ENCODE data around the gene CABLES1.
A peak's percentile ranks its signal among the peaks of the same experiment; 100 is the strongest.
"Not testable (repeated sequence)": the region's sequence is repeated elsewhere in the genome, so short reads cannot be mapped to it uniquely, and the experiment has no call there.

The CABLES1 gene

DNA sequence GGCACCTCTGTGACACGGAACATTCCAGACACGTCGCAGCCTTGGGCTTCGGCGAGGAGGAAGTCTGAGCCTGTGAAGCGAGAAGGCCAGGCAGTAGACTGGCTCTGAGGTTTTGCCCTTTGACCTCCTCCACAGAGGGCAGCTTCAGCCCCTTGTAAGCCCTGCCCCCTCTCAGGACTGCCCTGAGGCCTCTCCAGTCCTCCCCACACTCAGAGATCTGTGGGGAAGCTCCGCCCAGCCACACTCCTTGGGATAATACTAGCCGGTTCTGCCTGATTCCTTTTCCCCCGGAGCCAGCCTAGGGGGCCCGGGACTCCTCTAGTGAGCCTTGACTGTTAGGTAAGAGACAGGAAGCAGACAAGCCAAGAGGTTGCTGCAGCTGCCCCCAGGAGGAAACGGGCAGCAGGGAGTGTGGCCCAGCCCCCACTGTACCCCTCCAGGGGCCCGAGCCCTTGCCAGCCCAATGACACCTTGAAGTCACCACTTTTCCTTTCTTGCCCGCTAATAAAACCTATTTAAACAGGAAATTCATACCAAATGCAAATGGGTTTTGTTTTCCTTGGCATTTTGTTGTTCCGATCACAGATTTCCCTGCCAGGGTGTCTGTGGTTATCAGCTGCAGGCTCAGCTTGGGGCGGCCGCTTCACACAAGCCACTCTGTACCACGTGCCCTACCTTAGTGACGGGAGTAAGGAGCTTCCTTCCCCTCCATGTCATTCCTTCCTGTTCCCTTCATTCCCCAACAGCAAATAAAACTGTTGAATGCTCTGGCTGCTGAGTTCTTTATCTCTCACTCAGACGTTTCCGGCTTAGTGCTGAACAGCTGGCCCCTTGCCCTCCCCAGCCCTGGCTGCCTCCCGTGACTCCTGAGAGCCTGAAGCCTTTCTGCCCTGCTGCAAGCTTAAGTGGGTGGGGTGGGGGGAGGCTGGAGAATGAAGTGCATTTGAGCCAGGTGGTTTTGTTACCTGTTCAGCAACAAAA, 124.7 kb downstream of the CABLES1 start:
- H3K9me3 Mint-ChIP-seq: no peaks in the 10 kb centered on the region
- no peak overlapping the region for H3K27ac Mint-ChIP-seq
- H3K4me3 Mint-ChIP-seq: peak overlapping the region; percentile 66
- H3K36me3 Mint-ChIP-seq: no peaks in the 10 kb centered on the region
- peak; percentile 66 for ATAC-seq (ENCODE audit: low read depth)
- DNase-seq (ENCODE audit: low spot score in 2 of 2): no peak
- H3K4me1 Mint-ChIP-seq: peaks cover 24% of the 10 kb centered on the region
- H3K27me3 Mint-ChIP-seq: peaks cover 3% of the 10 kb centered on the region

DNA sequence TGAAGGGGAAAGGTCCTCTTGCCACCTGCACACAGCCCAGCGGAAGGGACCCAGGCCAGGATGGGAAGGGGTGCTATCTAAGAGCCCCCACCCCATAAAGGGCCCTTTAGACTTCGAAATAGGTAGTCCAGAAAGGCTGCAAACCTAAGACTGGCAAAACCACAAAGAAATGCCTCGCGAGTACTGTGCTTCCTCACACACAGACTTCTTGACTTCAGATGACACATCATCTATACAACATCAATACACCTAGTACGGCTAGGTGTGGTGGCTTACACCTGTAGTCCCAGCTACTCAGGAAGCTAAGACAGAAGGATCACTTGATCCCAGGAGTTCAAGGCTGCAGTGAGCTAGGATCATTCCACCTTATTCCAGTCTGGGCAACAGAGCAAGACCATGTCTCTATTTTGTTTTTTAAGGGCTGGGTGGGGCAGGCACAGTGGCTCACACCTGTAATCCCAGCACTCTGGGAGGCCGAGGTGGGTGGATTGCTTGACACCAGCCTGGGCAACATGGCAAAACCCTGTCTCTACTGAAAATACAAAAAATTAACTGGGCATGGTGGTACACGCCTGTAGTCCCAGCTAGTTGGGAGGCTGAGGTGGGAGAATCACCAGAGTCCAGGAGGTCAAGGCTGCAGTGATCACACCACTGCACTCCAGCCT, 125.8 kb downstream of the CABLES1 start:
- Mint-ChIP-seq H3K9me3 (no peaks in the 10 kb centered on the region), H3K36me3 (no peaks in the 10 kb centered on the region), H3K27ac (no peak overlapping the region), H3K27me3 (peaks cover 6% of the 10 kb centered on the region), H3K4me3 (no peak overlapping the region), H3K4me1 (peaks cover 24% of the 10 kb centered on the region)
- ATAC-seq (ENCODE audit: low read depth) (peak; percentile 10), DNase-seq (ENCODE audit: low spot score in 2 of 2) (no peak)

DNA sequence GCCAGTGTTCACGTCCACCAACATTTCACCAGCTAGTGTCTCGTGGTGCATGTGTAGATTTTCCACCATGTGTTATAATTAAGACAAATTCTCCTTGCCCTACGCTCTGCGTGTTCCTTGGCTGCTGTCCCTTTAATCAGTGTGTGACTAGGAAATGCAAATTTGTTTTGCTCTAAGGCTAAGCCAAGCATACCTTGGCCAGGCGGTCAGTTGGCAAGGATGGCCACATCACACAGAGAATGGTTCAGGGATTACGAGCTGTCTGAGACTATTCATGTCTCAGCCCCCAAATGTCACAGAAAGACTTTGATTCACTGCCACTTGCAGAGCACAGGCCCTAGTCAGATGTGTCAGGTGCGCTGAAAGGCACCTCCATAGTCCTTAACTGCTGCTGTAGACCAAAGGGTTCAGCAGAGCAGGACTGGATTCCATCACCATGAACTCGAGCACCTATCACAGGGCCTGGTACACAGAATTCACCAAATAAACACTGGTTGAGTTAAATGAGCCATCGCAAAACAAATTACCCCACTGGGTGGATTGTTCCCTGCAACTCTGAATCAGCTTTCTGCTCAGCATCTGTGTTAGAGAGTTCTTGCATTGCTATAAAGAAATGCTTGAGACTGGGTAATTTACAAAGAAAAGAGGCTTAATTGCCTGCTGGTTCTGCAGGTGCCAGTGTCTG, 128.4 kb downstream of the CABLES1 start:
- Mint-ChIP-seq H3K36me3 (no peaks in the 10 kb centered on the region), H3K27ac (no peak overlapping the region), H3K4me1 (peaks cover 26% of the 10 kb centered on the region), H3K9me3 (no peaks in the 10 kb centered on the region), H3K4me3 (no peak overlapping the region), H3K27me3 (peaks cover 8% of the 10 kb centered on the region)
- DNase-seq (ENCODE audit: low spot score in 2 of 2) (no peak), ATAC-seq (ENCODE audit: low read depth) (no peak)

DNA sequence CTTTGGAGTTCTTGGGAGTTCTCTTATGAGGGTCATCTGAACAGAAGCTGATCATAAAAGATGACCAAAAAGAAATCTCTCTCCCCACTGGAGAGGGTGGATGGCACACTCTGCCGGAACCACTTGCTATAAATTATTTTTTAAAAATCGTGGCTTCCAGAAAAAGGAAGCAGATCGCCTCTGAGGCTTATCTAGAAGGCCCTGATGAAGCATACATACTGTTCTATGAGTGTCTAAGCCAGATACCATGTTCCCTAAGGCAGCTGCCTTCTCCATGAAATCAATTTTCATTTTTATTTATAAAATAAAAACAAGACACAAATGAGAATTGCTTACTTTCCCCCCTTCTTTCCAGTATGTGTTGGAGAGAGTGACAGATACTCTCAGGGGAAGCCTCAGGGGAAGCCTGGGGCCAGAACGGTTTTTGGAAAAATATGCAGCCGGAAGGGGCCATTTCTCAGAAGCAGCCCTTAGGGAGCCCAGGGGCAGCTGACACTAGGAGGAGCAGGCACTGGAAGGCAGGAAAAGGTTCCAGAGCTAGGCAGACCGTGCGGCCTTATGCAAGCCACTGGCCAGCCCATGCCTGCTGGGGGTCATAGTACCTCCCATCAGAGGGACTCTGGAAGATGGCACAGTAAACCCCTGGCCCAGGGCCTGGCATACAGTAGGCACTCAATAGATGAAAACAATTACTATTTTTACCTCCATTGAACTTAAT, 130.6 kb downstream of the CABLES1 start:
- Mint-ChIP-seq H3K27ac (no peak overlapping the region), H3K27me3 (peaks cover 8% of the 10 kb centered on the region), H3K36me3 (peaks cover 6% of the 10 kb centered on the region), H3K9me3 (peaks cover 6% of the 10 kb centered on the region), H3K4me3 (no peak overlapping the region), H3K4me1 (peaks cover 13% of the 10 kb centered on the region)
- no peak for DNase-seq (ENCODE audit: low spot score in 2 of 2)
- no peak for ATAC-seq (ENCODE audit: low read depth)

DNA sequence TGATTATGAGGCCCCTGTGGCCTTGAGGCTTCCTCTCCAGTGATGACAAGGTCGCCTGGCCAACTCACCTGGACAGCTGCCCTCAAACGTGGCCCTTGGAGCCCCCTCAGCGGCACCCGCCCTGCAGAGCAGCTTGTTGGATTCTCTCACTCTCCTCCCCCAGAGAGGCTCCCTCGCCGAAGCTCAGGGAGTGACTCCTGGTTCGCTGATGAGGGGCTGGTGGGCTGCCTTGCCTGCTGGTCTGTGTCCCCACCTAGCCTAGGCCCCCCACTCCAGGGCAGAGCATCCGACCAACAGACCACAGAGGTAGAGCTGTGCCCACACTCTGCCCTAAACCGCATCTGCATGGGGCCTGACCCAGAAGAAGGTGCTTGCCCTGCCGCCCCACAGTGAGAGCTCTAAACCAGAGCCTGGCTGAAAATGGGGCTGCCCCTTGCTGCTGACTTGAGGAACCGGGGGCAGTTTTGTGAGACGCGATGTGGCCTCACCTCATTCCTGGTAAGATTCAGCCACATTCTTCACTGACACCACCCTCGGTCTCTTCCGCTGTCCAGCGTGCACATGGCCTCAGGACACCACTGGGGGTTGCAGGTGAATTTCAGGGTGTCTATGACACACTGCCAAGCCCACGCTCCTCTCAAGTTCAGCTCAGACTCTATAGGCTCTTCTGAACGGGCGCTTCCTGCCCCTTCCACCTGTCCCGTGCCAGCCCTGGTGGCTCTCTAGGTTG, 131.6 kb downstream of the CABLES1 start:
- Mint-ChIP-seq H3K9me3 (peaks cover 8% of the 10 kb centered on the region), H3K4me3 (no peak overlapping the region)

DNA sequence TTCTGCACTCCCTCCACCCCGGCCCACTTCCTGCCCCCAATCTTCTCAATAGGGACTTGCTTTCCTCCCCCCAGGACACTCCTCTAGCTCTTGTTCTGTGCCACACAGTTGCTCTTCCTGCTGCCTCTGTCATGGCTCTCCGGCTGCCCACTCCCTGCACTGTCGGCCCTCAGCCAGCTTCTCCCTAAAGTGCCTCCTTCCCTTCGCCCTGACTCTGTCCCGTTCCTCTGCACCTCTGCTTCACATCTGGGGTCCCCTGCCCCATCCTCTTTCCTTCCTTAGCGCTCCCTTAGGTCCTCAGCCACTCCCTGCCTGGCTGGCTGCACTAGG, 132.1 kb downstream of the CABLES1 start:
- Mint-ChIP-seq H3K27ac (no peak overlapping the region), H3K36me3 (peaks cover 6% of the 10 kb centered on the region), H3K4me1 (peaks cover 10% of the 10 kb centered on the region), H3K9me3 (peaks cover 9% of the 10 kb centered on the region), H3K27me3 (peaks cover 8% of the 10 kb centered on the region), H3K4me3 (no peak overlapping the region)
- no peak for DNase-seq (ENCODE audit: low spot score in 2 of 2)
- ATAC-seq (ENCODE audit: low read depth): no peak

More for the DNA sequence above, 131.6 kb downstream of the CABLES1 start:
- no peak overlapping the region for H3K27ac Mint-ChIP-seq
- ATAC-seq (ENCODE audit: low read depth): peak; percentile 48
- peaks cover 8% of the 10 kb centered on the region for H3K27me3 Mint-ChIP-seq
- peaks cover 6% of the 10 kb centered on the region for H3K36me3 Mint-ChIP-seq
- DNase-seq (ENCODE audit: low spot score in 2 of 2): no peak
- H3K4me1 Mint-ChIP-seq: peaks cover 10% of the 10 kb centered on the region

DNA sequence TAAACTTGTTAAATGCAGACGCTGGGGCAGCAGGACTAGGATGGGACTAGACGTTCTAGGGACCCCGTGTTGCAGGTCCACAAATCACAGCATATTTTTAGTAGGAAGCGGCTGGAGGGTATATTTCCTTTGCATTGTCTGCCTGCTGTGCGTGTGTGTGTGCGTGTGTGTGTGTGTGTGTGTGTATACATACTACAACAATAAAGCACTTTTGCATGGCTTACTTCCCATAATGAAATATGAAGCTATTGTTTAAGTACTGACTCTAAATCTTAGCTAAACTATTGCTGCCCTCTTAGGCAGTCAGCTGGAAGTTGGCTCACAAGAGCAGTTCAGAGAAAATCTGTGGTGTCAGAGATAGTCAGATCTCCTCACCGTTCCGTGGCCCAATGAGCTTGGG, 133.4 kb downstream of the CABLES1 start:
- no peak overlapping the region for H3K27ac Mint-ChIP-seq
- peaks cover 8% of the 10 kb centered on the region for H3K36me3 Mint-ChIP-seq
- ATAC-seq (ENCODE audit: low read depth) (peak; percentile 7), DNase-seq (ENCODE audit: low spot score in 2 of 2) (no peak)
- peaks cover 10% of the 10 kb centered on the region for H3K4me1 Mint-ChIP-seq
- no peak overlapping the region for H3K4me3 Mint-ChIP-seq
- H3K9me3 Mint-ChIP-seq: peaks cover 9% of the 10 kb centered on the region
- H3K27me3 Mint-ChIP-seq: peaks cover 8% of the 10 kb centered on the region

DNA sequence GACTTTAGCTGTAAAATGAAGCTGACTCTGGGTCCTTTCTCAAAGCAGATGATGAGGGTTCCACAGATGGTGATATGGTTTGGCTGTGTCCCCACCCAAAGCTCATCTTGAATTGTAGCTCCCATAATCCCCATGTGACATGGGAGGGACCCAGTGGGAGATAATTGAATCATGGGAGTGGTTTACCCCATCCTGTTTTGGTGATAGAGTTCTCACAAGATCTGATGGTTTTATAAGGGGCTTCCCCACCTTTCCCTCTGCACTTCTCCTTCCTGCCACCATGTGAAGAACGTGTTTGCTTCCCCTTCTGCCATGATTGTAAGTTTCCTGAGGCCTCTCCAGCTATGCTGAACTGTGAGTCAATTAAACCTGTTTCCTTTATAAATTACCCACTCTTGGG, 133.8 kb downstream of the CABLES1 start:
- not testable (repeated sequence) for H3K4me1 Mint-ChIP-seq; H3K9me3 Mint-ChIP-seq; DNase-seq (ENCODE audit: low spot score in 2 of 2); H3K27me3 Mint-ChIP-seq; H3K36me3 Mint-ChIP-seq; H3K4me3 Mint-ChIP-seq
- peak overlapping the region; percentile 15 for H3K27ac Mint-ChIP-seq
- peak; percentile 41 for ATAC-seq (ENCODE audit: low read depth)

DNA sequence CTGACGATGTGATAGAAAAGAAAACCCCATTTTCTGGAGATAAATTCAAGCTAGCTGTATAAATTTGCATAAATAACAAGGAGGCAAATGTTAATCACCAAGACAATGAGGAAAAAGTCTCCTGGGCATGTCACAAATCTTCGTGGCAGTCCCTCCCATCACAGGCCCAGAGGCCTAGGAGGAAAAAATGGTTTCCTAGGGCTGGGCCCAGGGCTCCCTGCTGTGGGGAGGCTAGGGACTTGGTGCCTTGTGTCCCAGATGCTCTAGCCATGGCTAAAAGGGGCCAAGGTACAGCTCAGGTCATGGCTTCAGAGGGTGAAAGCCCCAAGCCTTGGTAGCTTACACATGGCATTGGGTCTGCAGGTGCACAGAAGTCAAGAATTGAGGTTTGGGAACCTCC, 134.6 kb downstream of the CABLES1 start:
- DNase-seq (ENCODE audit: low spot score in 2 of 2) (no peak), ATAC-seq (ENCODE audit: low read depth) (no peak)
- Mint-ChIP-seq H3K36me3 (peaks cover 10% of the 10 kb centered on the region), H3K4me3 (no peak overlapping the region), H3K9me3 (peaks cover 9% of the 10 kb centered on the region), H3K4me1 (peaks cover 10% of the 10 kb centered on the region), H3K27me3 (peaks cover 10% of the 10 kb centered on the region), H3K27ac (no peak overlapping the region)

DNA sequence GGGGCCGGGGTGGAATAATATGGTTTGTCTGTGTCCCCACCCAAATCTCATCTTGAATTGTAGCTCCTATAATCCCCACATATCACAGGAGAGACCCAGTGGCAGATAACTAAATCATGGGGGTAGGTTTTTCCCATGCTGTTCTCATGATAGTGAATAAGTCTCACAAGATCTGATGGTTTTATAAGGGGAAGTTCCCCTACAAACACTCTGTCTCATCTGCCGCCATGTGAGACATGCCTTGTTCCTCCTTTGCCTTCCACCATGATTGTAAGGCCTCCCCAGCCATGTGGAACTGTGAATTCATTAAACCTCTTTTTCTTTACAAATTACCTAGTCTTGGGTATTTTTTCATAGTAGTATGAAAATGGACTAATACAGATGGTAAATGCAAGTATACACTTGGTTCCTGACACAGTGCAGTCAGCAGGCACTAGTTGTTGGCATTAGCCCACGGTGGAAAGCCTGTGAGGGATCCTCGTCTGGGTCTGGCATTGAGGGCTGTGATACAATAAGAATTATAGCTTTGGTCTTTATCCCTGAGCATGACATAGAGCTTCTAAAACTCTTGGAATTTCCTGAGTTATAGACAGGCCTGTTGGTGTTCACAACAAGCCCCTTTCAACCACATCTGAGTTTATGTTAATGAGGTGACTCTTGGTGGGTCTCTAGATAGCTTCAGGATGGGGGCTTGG, 135.8 kb downstream of the CABLES1 start:
- ATAC-seq (ENCODE audit: low read depth) (peak; percentile 64), DNase-seq (ENCODE audit: low spot score in 2 of 2) (no peak)
- H3K36me3 Mint-ChIP-seq: peaks cover 10% of the 10 kb centered on the region
- H3K4me3 Mint-ChIP-seq: no peak overlapping the region
- peaks cover 10% of the 10 kb centered on the region for H3K4me1 Mint-ChIP-seq
- H3K9me3 Mint-ChIP-seq: peaks cover 9% of the 10 kb centered on the region
- H3K27me3 Mint-ChIP-seq: peaks cover 7% of the 10 kb centered on the region
- H3K27ac Mint-ChIP-seq: no peak overlapping the region

DNA sequence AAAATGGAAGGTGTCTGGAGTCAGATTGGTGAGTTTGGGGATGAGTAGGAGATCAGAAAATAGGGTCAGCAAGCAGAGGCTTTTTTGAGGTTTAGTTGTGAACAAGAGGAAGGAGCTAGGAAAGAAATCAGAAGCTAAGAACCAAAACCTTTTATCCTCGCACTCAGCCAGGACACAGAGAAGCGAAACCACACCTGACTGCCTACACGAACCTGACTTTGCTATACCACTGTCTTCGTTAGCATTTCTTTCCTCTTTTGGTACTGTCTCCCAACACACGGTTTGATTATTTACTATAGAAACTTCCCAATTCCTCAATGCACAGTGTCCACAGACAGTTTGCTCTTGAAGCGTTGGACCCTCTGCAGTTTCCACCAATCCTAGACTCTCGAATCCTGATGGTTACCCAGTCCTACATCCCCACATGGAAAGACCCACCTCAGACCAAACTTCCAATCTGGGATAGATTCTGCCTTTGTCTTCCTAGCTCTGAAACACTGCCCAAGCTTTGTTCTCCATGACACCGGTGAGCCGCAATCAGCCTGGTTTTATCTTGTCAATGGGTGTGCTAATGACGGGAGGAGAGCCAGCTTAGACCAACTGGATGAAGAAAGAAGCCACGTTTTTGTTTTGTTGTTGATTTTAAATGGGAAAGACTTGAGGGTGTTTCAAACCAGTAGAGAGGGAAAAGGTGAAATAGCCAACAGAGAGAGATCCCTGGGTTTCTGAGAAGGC, 137.4 kb downstream of the CABLES1 start:
- no peak overlapping the region for H3K27ac Mint-ChIP-seq
- no peak overlapping the region for H3K4me3 Mint-ChIP-seq
- ATAC-seq (ENCODE audit: low read depth): no peak
- no peak for DNase-seq (ENCODE audit: low spot score in 2 of 2)
- peaks cover 3% of the 10 kb centered on the region for H3K27me3 Mint-ChIP-seq
- H3K9me3 Mint-ChIP-seq: peaks cover 9% of the 10 kb centered on the region
- H3K36me3 Mint-ChIP-seq: peaks cover 18% of the 10 kb centered on the region
- peaks cover 3% of the 10 kb centered on the region for H3K4me1 Mint-ChIP-seq

DNA sequence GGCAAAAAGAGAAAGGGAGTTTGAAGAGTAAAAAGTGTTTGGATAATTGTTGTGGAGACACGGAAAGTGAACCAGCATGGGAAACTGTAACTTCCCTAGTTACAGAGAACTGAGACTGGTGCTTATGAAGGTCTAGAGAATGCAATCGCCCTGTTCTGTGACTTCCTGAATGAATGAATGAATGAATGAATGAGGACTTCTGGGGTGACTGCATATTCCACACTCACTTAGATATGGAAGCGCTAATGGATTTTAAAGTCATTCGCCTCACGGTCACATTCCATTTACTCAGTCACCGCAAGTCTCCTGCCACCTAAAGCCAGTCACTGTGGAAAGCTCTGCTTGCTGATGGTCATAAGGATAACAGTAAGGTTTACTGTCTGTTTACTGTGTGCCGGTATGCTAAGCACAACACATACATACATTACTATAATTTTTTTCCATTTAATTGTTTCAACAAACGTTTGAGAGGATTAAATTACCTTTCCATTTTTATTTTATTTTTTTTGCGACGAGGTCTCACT, 138.2 kb downstream of the CABLES1 start:
- peaks cover 3% of the 10 kb centered on the region for H3K4me1 Mint-ChIP-seq
- H3K36me3 Mint-ChIP-seq: peaks cover 22% of the 10 kb centered on the region
- no peak for DNase-seq (ENCODE audit: low spot score in 2 of 2)

More for the DNA sequence above, 138.2 kb downstream of the CABLES1 start:
- Mint-ChIP-seq H3K27me3 (peaks cover 2% of the 10 kb centered on the region), H3K4me3 (no peak overlapping the region), H3K9me3 (peaks cover 9% of the 10 kb centered on the region), H3K27ac (no peak overlapping the region)
- no peak for ATAC-seq (ENCODE audit: low read depth)
